ACC112 (cell line): Measurements from ENCODE around the gene TP53RK.

Source experiments
- H2AFZ ChIP-seq: fragments of 200-600 bp; sonication (generic); one replicate; pipeline ENCODE4 v1.6.0; 2017; ENCODE audit warnings: antibody characterized with exemption, low read length; ENCODE audit not compliant: unreplicated experiment
- H3K27ac ChIP-seq: fragments of 200-600 bp; sonication (generic); 2 replicates; pipeline ENCODE4 v1.5.1; 2014; ENCODE audit warnings: low read depth, mild to moderate bottlenecking, antibody characterized with exemption, low read length, moderate library complexity
- H3K27me3 ChIP-seq: fragments of 200-600 bp; sonication (generic); 2 replicates; pipeline ENCODE4 v1.6.1; 2014; ENCODE audit warnings: mild to moderate bottlenecking, antibody characterized with exemption, low read length, moderate library complexity, mixed read lengths; ENCODE audit not compliant: insufficient read depth
- H3K36me3 ChIP-seq: fragments of 200-600 bp; sonication (generic); 2 replicates; pipeline ENCODE4 v1.6.1; 2016; ENCODE audit warnings: mild to moderate bottlenecking, antibody characterized with exemption, low read length, moderate library complexity, mixed read lengths; ENCODE audit not compliant: insufficient read depth
- H3K4me1 ChIP-seq: fragments of 200-600 bp; sonication (generic); one replicate; pipeline ENCODE4 v1.6.1; 2016; ENCODE audit warnings: low read length, mixed read lengths; ENCODE audit not compliant: insufficient read depth, unreplicated experiment, control insufficient read depth
- H3K4me3 ChIP-seq: fragments of 200-600 bp; sonication (generic); 2 replicates; pipeline ENCODE4 v1.5.1; 2014; ENCODE audit warnings: mild to moderate bottlenecking, low read depth, low read length
- H3K79me2 ChIP-seq: fragments of 200-600 bp; sonication (generic); one replicate; pipeline ENCODE4 v1.6.0; 2016; ENCODE audit warnings: low read length; ENCODE audit not compliant: control insufficient read depth, unreplicated experiment, insufficient read depth

Gene TP53RK

DNA sequence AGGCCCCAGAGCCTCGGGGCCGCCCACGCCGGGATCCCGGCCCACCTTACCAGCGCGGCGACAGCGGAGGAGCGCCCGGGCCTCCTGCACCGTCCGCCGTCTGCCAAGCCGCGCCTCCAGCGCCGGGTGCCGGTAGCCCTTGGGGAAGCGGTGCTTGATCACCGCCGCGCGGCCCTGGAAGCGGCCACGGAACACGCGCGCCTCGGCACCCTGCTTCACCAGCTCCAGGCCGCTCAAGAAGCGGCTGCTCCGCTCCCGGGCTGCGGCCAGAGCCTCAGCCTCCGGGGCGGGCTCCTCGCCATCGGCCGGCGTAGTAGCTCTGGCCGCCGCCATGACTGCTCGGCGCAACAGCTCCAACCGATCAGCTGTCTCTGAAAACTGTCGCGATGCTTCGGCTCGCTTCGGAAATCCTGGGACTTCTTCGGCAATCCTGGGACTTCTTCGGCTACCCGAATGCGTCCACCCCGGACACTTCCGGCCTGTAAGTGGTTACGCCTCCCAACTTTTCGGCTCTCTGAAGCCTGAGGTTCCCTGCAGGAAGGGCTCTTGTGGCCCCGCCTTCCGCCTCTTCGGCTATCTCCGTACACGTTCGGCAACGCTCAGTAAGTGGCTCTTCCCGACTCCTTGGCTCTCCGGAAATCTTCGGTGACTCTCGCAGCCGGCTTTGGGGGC lies at the start of gene TP53RK:
Gene TP53RK (minus strand): TSS at position 363 of the 672 bp plus-strand sequence. CDS start 30 bp downstream, at position 333.
- Histone ChIP-seq H3K36me3 (peaks cover 17% of the 10 kb centered on the region), H3K27me3 (no peaks in the 10 kb centered on the region), H3K27ac (peak within 1 kb of the TSS; percentile 79), H3K79me2 (peaks cover 40% of the 10 kb centered on the region), H3K4me1 (peaks cover 14% of the 10 kb centered on the region), H3K4me3 (peak within 1 kb of the TSS; percentile 93), H2AFZ (peak within 1 kb of the TSS; percentile 100)

DNA sequence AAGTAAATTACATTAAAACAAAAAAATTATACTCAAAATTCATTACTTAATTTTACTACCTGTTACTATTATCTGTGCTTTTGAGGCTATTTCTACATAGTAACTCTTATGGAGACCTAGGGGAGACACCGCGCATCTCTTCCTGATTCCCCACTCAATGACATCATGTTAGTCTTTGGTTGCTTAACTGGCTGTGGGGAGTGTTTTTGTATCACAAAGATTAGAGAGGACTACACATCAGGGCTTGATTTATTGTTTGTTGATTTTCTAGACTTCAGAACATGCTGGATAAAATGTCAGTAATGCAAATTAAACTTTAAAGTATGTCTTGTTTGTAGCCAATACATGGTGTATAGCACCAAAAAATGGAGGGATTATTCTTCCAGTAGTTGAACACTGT lies 46.2 kb upstream of the TP53RK start:
- Histone ChIP-seq H3K79me2 (no peaks in the 10 kb centered on the region), H3K4me3 (no peak overlapping the region), H3K27ac (no peak overlapping the region), H3K36me3 (peaks cover 10% of the 10 kb centered on the region; the same call in 1 of the 2 replicates), H3K27me3 (0 out of 2 replicates have a peak, but pooled peaks cover 4% of the 10 kb centered on the region), H2AFZ (no peak overlapping the region), H3K4me1 (no peaks in the 10 kb centered on the region)

DNA sequence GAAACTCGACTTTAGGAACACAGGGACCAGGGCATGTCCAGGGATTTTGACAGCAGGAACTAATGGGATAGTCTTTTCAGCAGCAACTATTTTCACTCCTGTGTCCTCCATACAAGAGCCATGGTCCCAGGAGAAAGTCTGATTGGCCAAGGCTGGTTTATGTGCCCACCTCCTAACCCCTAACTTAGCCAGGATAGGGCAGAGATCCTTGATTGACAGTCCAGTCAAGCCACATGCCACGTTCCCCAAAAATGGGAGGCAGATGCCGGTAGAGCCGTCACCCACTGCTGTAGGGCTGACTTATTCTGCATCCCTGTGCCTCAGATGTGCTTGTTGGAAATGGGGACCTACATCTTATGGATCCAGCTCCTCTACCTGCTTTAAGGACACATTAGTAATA lies 42.5 kb upstream of the TP53RK start:
- no peak overlapping the region for H3K4me3 ChIP-seq
- no peak overlapping the region for H2AFZ ChIP-seq
- H3K27ac ChIP-seq, result no peak overlapping the region
- H3K27me3 ChIP-seq, result no peaks in the 10 kb centered on the region
- peaks cover 15% of the 10 kb centered on the region; the same call in 1 of the 2 replicates for H3K36me3 ChIP-seq
- no peaks in the 10 kb centered on the region for H3K4me1 ChIP-seq
- H3K79me2 ChIP-seq, result no peaks in the 10 kb centered on the region

DNA sequence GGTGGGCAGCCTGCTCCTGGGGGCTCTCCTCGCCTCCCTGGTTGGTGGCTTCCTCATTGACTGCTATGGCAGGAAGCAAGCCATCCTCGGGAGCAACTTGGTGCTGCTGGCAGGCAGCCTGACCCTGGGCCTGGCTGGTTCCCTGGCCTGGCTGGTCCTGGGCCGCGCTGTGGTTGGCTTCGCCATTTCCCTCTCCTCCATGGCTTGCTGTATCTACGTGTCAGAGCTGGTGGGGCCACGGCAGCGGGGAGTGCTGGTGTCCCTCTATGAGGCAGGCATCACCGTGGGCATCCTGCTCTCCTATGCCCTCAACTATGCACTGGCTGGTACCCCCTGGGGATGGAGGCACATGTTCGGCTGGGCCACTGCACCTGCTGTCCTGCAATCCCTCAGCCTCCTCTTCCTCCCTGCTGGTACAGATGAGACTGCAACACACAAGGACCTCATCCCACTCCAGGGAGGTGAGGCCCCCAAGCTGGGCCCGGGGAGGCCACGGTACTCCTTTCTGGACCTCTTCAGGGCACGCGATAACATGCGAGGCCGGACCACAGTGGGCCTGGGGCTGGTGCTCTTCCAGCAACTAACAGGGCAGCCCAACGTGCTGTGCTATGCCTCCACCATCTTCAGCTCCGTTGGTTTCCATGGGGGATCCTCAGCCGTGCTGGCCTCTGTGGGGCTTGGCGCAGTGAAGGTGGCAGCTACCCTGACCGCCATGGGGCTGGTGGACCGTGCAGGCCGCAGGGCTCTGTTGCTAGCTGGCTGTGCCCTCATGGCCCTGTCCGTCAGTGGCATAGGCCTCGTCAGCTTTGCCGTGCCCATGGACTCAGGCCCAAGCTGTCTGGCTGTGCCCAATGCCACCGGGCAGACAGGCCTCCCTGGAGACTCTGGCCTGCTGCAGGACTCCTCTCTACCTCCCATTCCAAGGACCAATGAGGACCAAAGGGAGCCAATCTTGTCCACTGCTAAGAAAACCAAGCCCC lies 36.2 kb upstream of the TP53RK start:
- H3K4me1 ChIP-seq, result no peaks in the 10 kb centered on the region

DNA sequence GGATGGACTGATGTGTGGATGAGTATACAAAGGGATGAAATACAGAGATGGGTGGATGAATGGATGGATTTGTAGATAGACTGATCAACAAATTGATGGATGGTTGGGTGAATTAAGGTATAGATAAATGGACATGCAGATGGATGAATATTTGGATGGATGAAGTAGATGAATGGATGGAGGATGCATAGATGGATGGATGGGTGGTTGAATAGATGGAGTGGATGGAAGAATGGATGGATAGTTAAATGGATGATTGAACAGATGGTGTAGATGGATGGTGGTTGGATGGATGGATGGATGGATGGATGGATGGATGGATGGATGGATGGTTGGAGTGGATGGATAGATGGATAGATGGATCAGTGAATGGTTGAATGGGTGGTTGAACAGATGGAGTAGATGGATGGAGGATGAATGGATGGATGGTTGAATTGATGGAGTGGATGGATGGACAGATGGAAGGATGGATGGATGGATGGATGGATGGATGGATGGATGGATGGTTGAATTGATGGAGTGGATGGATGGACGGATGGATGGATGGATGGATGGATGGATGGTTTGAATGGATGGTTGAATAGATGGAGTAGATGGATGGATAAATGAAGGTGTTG lies 35.2 kb upstream of the TP53RK start:
- H3K4me1 ChIP-seq, result no peaks in the 10 kb centered on the region
- H3K4me3 ChIP-seq, result no peak overlapping the region
- no peaks in the 10 kb centered on the region for H3K27me3 ChIP-seq
- no peak overlapping the region for H3K27ac ChIP-seq
- H2AFZ ChIP-seq, result no peak overlapping the region
- H3K79me2 ChIP-seq, result no peaks in the 10 kb centered on the region
- H3K36me3 ChIP-seq, result peaks cover 31% of the 10 kb centered on the region

More for the DNA sequence above, 36.2 kb upstream of the TP53RK start:
- Histone ChIP-seq H3K4me3 (no peak overlapping the region), H2AFZ (no peak overlapping the region), H3K27me3 (no peaks in the 10 kb centered on the region), H3K27ac (no peak overlapping the region), H3K36me3 (peaks cover 22% of the 10 kb centered on the region), H3K79me2 (no peaks in the 10 kb centered on the region)

DNA sequence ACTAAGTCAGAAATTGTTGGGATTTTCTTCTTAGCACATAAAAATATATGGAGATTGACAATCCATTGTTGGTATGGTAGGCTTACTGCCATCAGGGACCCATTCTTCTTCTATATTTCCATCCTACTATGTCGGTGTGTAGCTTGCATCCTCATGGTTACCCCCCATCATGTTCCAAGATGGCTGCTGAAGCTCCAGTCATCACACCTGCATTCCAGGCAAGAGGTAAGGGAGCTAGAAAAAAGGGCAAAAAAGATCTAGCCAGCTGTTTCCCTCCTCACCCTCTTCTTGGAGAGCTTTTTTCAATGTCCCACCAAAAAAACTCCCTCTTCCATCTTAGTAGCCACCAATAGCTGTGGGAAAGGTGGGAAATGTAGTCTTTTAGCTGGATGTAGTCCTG lies 33.8 kb upstream of the TP53RK start:
- Histone ChIP-seq H3K79me2 (no peaks in the 10 kb centered on the region), H3K27ac (no peak overlapping the region), H2AFZ (no peak overlapping the region), H3K27me3 (no peaks in the 10 kb centered on the region), H3K36me3 (peaks cover 26% of the 10 kb centered on the region), H3K4me1 (no peaks in the 10 kb centered on the region), H3K4me3 (no peak overlapping the region)

DNA sequence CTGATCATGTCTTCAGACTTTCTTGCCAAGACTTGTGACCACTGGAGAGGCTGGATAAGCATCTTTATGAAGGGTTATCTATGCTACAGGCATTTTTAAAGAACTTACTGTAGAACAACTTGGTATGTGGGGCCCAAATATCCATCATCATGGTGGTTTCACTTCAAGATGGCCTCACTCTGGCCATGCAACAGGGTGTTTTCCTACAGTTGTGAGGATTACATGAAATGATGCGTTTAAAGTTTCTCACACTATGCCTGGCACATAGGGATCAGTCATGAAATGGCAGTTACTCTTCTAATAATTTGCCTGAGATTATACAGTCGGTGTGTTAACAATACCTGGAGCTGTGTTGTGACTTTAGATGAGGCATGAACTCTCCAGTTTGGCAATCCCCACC lies 33.2 kb upstream of the TP53RK start:
- no peaks in the 10 kb centered on the region for H3K79me2 ChIP-seq
- H3K36me3 ChIP-seq, result peaks cover 26% of the 10 kb centered on the region
- H3K4me3 ChIP-seq, result no peak overlapping the region
- no peaks in the 10 kb centered on the region for H3K27me3 ChIP-seq
- H3K4me1 ChIP-seq, result no peaks in the 10 kb centered on the region
- no peak overlapping the region for H2AFZ ChIP-seq
- H3K27ac ChIP-seq, result no peak overlapping the region

DNA sequence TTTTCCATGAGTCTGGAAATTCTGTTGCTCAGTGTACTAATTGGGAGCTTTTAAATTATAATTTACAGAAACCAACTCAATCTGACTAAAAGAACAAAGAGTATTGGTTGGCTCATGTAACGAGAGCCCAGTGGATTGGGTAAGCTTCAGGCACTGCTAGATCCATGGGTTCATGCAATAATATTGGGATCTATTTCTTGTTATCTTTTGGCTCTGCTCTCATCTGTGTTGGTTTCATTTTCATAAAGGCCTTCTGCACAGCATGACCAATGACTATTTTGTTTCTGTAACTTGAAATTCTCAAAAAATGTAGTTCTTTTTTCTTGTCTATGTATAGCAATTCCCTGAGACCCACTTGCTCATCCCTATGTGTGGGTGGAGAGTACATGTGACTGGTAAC lies 32.2 kb upstream of the TP53RK start:
- Histone ChIP-seq H3K27ac (no peak overlapping the region), H3K36me3 (peaks cover 26% of the 10 kb centered on the region), H3K4me3 (no peak overlapping the region), H3K79me2 (no peaks in the 10 kb centered on the region), H3K4me1 (no peaks in the 10 kb centered on the region), H3K27me3 (no peaks in the 10 kb centered on the region), H2AFZ (no peak overlapping the region)

DNA sequence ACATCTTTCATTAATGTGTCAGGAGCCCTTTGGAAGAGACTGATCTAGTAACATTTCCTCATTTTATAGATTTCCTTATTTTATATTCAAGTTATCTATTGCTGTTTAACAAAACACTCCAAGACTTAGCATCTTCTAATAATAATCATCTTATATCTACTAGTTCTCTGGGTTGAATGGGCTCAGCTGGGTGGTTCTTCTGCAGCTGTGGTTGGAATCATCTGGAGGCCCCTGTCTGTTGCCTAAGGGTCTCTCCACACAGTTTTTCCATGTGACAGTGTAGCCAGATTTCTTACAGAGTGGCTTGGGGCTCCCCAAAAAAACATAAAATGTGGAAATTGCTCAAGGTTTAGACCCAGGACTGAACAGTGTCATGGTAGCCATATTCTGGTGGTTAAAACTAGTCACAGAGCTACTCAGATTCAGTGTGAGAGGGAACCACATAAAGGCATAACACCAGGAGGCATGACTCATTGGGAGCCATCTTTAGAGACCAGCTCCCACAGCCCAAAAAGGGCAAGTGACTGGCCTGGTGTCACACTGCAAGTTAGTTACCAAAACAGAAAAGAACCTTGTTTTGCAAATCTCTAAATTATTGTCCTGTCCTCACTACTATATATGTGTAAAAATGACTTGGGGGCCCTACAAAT lies 31.7 kb upstream of the TP53RK start:
- Histone ChIP-seq H3K27ac (no peak overlapping the region), H3K36me3 (peaks cover 26% of the 10 kb centered on the region), H3K4me3 (no peak overlapping the region), H2AFZ (no peak overlapping the region), H3K27me3 (no peaks in the 10 kb centered on the region), H3K4me1 (no peaks in the 10 kb centered on the region), H3K79me2 (no peaks in the 10 kb centered on the region)

DNA sequence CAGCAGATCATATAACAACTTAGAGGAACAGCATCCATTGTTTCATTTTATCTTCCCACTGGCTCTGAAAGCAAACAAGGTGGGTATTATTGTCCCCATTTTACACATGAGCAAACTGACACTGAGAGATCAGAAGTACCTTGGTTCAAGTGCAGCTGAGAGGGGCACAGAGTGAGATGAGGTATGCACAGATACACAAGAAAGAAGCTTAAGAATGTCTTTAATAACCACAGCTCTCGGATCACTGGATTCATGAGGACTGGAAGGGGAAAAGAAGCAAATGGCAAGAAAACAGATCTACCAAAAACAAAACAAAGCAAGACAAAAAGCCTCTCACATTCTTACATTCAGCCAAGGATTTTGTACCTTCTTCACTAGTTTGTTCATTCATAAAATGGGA lies 30.8 kb upstream of the TP53RK start:
- no peaks in the 10 kb centered on the region for H3K79me2 ChIP-seq
- H3K27ac ChIP-seq, result no peak overlapping the region
- H2AFZ ChIP-seq, result no peak overlapping the region
- no peak overlapping the region for H3K4me3 ChIP-seq
- peaks cover 6% of the 10 kb centered on the region for H3K4me1 ChIP-seq
- H3K36me3 ChIP-seq, result peaks cover 26% of the 10 kb centered on the region
- H3K27me3 ChIP-seq, result no peaks in the 10 kb centered on the region
